GM21526 (cell line): ENCODE data around the gene SRSF10.
A peak's percentile ranks its signal among the peaks of the same experiment; 100 is the strongest.
"Not testable (repeated sequence)": the region's sequence is repeated elsewhere in the genome, so short reads cannot be mapped to it uniquely, and the experiment has no call there.

Experiments used
- ATAC-seq: cut with Tn5 transposase; IDR thresholded peaks from one replicate; pipeline ENCODE4 v1.9.1; 2021; ENCODE audit warnings: moderate library complexity; ENCODE audit not compliant: unreplicated experiment, low FRiP score

SRSF10 gene

GRCh38 chr1:23979881-23980727 lies at the start of gene SRSF10:
TSS of gene SRSF10 (minus strand) at chr1:23980327. CDS start at chr1:23980255, 72 bp downstream.
- peak; percentile 81 for ATAC-seq

GRCh38 chr1:24027838-24028468 lies 47.8 kb upstream of the SRSF10 start:
- ATAC-seq = no peak

GRCh38 chr1:24022581-24023361 lies 42.6 kb upstream of the SRSF10 start:
- ATAC-seq = no peak

- no peak for ATAC-seq
Observed at GRCh38 chr1:24021403-24022266, 41.5 kb upstream of the SRSF10 start.

GRCh38 chr1:24020470-24020869 lies 40.3 kb upstream of the SRSF10 start:
- ATAC-seq = no peak

GRCh38 chr1:24020025-24020424 lies 39.9 kb upstream of the SRSF10 start:
- no peak for ATAC-seq

- ATAC-seq = no peak
Observed at GRCh38 chr1:24018611-24019580, 38.8 kb upstream of the SRSF10 start.

- no peak for ATAC-seq
Observed at GRCh38 chr1:24015221-24016210, 35.4 kb upstream of the SRSF10 start.

GRCh38 chr1:24012878-24013277 lies 32.8 kb upstream of the SRSF10 start:
- ATAC-seq = not testable (repeated sequence)

GRCh38 chr1:24010650-24011049 lies 30.5 kb upstream of the SRSF10 start:
- ATAC-seq = no peak

GRCh38 chr1:24009406-24009805 lies 29.3 kb upstream of the SRSF10 start:
- ATAC-seq = no peak

GRCh38 chr1:24008574-24009184 lies 28.6 kb upstream of the SRSF10 start:
- ATAC-seq = not testable (repeated sequence)

GRCh38 chr1:24007079-24007478 lies 27.0 kb upstream of the SRSF10 start:
- ATAC-seq = no peak

- ATAC-seq = no peak
Observed at GRCh38 chr1:24005163-24005562, 25.0 kb upstream of the SRSF10 start.

GRCh38 chr1:24004132-24004531 lies 24.0 kb upstream of the SRSF10 start:
- no peak for ATAC-seq

GRCh38 chr1:24003331-24003972 lies 23.3 kb upstream of the SRSF10 start:
- no peak for ATAC-seq

GRCh38 chr1:24002695-24003094 lies 22.6 kb upstream of the SRSF10 start:
- ATAC-seq = no peak
